GM18502 (cell line): ENCODE data around the gene NXF2.
"Not testable (repeated sequence)": the region's sequence is repeated elsewhere in the genome, so short reads cannot be mapped to it uniquely, and the experiment has no call there.

Source experiments
- ATAC-seq: cut with Tn5 transposase; IDR thresholded peaks from one replicate; pipeline ENCODE4 v1.9.1; 2021; ENCODE audit warnings: mild to moderate bottlenecking; ENCODE audit not compliant: unreplicated experiment, poor library complexity

The NXF2 gene

DNA sequence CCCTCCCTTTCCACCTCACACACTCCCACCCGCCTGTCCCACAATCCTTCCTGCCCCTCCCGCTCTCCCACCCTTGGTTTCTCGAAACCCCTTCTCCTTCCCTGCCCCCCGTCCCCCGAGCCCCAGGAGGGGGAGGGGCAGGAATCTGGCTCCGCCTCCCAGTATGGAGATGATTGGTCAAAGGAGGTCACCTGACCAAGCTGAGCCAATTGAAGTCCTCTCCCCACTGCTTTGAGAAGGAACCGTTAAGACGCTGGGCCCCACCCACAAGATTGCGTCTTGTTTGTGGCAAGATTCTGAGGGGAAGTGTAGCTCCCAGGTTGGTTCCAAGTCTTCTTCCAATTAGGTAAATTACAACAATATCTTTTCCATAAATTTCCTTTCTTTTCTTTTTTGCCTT is at the start of gene NXF2:
Gene NXF2, plus strand, starts transcription at position 275 of the 400 bp plus-strand sequence. CDS start 59,912 bp downstream, outside the sequence.
- ATAC-seq: not testable (repeated sequence)

DNA sequence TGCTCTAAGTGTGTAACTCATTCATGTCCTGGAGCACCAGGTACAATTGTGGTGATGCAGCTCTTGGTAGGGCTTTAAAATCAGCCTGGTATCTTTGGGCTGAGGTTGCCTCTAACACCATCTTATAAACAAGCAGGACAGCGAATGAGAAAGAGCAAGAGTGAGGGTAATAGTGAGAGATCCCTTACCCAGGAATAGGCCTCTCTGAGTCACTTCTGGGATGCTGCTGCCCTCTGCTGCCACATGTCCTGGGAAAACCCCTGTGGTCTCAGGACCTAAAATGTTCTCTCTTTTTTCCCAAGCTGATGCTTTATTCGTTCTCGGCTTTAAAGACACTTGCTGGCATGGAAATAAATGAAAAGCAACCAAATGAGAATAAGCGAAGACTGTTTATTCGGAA is 39.0 kb upstream of the NXF2 start:
- ATAC-seq: not testable (repeated sequence)

DNA sequence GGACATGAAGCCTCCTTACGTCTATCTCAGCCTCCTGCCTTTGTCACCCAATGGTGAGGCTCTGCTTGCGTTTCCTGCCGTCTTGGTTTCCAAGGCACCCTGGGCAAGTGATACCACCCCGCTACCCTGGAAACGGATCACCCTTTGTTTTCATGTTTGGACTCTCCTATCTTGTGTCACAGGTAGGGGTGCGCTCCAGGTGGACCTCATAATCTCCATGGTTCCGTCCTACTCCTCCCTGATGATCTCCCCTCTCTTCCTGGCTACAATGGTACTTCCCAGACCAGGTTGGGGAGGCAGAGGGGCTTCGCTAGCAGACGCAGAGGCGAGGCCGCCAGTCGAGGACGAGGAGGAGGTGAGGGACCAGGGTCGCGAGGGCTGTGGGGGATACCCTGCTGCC is 32.0 kb upstream of the NXF2 start, which contains the start of gene TCP11X1:
Gene TCP11X1, plus strand, starts transcription at position 316 of the 400 bp plus-strand sequence.
- not testable (repeated sequence) for ATAC-seq

DNA sequence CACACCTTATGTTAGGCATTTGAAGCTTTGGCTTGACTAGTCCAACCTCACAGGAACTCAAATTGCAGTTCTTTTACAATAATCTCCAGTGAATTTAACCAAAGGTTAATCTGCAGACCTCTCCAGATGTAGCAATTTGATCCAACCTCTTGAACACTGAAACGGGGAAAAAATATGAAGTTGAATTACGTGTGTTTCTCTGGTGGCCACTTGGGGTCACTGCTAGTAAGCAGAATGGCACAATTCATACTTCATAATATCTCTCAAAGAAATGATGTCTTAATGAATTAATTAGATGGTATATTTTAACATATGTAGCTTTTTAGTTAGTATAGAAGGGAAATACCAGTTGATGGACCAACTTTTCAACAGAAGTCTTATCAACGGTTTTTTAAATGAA is 30.5 kb upstream of the NXF2 start:
- ATAC-seq: not testable (repeated sequence)

DNA sequence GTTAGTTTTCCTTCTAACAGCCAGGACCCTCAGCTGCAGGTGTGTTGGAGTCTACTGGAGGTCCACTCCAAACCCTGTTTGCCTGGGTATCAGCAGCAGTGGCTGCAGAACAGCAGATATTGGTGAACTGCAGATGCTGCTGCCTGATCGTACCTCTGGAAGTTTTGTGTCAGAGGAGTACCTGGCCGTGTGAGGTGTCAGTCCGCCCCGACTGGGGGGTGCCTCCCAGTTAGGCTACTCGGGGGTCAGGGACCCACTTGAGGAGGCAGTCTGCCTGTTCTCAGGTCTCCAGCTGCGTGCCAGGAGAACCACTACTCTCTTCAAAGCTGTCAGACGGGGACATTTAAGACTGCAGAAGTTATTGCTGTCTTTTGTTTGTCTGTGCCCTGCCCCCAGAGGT is 11.3 kb upstream of the NXF2 start:
- not testable (repeated sequence) for ATAC-seq

GRCh38 chrX:102240265-102240664 is 6.7 kb upstream of the NXF2 start:
- not testable (repeated sequence) for ATAC-seq

DNA sequence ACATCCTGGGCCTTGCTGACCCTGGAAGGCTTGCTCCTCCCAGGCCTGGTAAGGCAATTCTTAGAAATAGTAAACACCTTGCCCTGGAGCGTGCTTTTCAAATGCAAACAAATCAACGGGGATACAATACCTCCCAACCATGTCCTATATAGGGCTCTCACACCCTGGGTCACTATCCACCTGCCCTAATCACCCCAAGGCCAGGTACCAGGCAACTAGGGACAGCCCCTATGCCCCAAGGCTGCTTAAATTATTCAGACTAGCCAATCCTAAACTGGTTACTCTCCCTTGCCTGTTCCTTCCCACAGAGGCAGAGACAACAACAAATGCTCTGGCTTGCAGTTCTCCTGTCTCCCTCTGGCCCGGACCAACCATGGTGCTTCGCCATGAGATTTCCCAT is 25.3 kb downstream of the NXF2 start:
- ATAC-seq: not testable (repeated sequence)

DNA sequence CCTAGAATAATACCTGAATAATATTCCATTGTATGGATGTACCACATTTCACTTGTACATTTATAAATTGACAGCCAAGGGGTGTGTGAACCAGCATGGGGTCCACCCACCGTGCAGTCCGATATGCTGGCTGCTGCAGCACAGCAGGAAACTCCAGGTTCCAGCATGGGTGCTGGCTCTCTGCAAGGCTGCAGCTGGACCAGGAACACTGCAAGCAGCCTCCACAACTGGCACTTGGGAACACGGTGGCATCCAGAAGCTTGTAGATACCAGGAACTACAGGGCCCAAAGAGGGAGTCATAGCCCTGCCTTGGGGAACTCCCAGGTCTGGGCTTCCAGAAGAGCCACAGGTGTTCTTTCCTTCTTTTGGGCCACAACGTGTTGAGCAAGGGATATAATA is 91.2 kb downstream of the NXF2 start:
- ATAC-seq: no peak

GRCh38 chrX:102339312-102340298 is 92.6 kb downstream of the NXF2 start:
- no peak for ATAC-seq

DNA sequence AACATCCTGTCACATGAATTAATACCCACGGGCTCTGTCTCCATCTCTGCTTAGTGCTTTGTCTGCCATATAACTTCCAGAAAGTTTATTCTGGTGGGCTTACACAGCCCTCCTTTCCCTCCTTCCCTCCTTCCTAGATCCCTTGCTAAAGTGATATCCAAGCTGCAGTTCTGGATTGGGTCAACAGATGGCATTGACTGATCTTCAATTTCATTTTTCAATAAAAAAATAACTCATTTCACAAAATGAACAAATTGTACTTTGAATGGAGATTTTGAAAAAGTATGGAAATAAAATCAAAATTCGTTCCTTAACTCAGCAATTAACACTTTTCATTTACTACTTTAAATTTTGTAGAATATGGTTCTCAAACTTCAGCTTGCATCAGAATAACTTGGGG is 94.9 kb downstream of the NXF2 start:
- ATAC-seq: no peak

GRCh38 chrX:102345916-102346315 is 98.9 kb downstream of the NXF2 start:
- ATAC-seq: peak; percentile 60
